GM12878 (cell line): ENCODE data around the gene SIDT2. TPM values are rescaled to one million over a fixed set of nuclear protein-coding genes. Genes with fewer than 3 reads are reported as not detected.

Experiments
- CBX5 ChIP-seq: sonication (generic); IDR thresholded peaks from 2 replicates; pipeline ENCODE4 v1.6.1; 2016; ENCODE audit warnings: low read depth, moderate library complexity, mild to moderate bottlenecking, inconsistent platforms
- CHD4 ChIP-seq: fragments of 200-600 bp; sonication (generic); IDR thresholded peaks from 2 replicates; pipeline ENCODE4 v1.6.1; 2016; ENCODE audit warnings: mild to moderate bottlenecking
- FOXM1 ChIP-seq: IDR thresholded peaks from 2 replicates; pipeline ENCODE4 v1.6.1; 2012; ENCODE audit warnings: low read depth, mild to moderate bottlenecking, inconsistent platforms, low read length, moderate library complexity
- GABPA ChIP-seq: IDR thresholded peaks from 2 replicates; pipeline ENCODE4 v1.6.1; 2014; ENCODE audit warnings: antibody characterized with exemption, low read depth, mild to moderate bottlenecking, inconsistent platforms
- HDAC6 ChIP-seq: fragments of 200-600 bp; sonication (generic); IDR thresholded peaks from one replicate; pipeline ENCODE4 v1.8.0; 2017; ENCODE audit warnings: antibody characterized with exemption; ENCODE audit not compliant: unreplicated experiment
- HSF1 ChIP-seq: fragments of 150-350 bp; IDR thresholded peaks from 2 replicates; pipeline ENCODE4 v1.6.1; 2014; ENCODE audit warnings: mild to moderate bottlenecking, low read depth, low read length
- IKZF2 ChIP-seq, 2 experiments: fragments of 450-650 bp; IDR thresholded peaks; 2 replicates each; pipeline ENCODE4 v1.6.1; 2017; ENCODE audit warnings: mild to moderate bottlenecking in 2 of 2, moderate library complexity in 2 of 2
- JUNB ChIP-seq: IDR thresholded peaks from 2 replicates; pipeline ENCODE4 v1.6.1; 2016; ENCODE audit warnings: antibody characterized with exemption, mild to moderate bottlenecking
- MEF2B ChIP-seq: fragments of 450-650 bp; IDR thresholded peaks from 2 replicates; pipeline ENCODE4 v1.6.1; 2018; ENCODE audit warnings: mild to moderate bottlenecking, moderate library complexity; ENCODE audit not compliant: partially characterized antibody, poor library complexity, severe bottlenecking
- NR2C2 ChIP-seq: IDR thresholded peaks from 2 replicates; pipeline ENCODE4 v1.6.1; 2011; ENCODE audit warnings: borderline replicate concordance, low read depth; ENCODE audit not compliant: control insufficient read depth, insufficient read length
- PAX8 ChIP-seq: fragments of 450-650 bp; IDR thresholded peaks from 2 replicates; pipeline ENCODE4 v1.6.1; 2017; ENCODE audit warnings: mild to moderate bottlenecking, moderate library complexity
- POLR2A ChIP-seq: IDR thresholded peaks from 2 replicates; pipeline ENCODE4 v1.6.1; 2011; ENCODE audit warnings: low read depth, mild to moderate bottlenecking, low read length
- RFX5 ChIP-seq: IDR thresholded peaks from 2 replicates; pipeline ENCODE4 v1.6.1; 2011; ENCODE audit warnings: low read depth, low read length, improper control_type of control experiment
- SKIL ChIP-seq: fragments of 450-650 bp; IDR thresholded peaks from 2 replicates; pipeline ENCODE4 v1.6.1; 2017; ENCODE audit warnings: mild to moderate bottlenecking, low read depth, inconsistent platforms; ENCODE audit not compliant: poor library complexity, severe bottlenecking
- SP1 ChIP-seq: IDR thresholded peaks from one replicate; pipeline ENCODE4 v1.6.1; 2011; ENCODE audit warnings: low read depth, low read length
- SUPT20H ChIP-seq: IDR thresholded peaks from 2 replicates; pipeline ENCODE4 v1.6.1; 2011; ENCODE audit warnings: low read depth, mild to moderate bottlenecking, low read length, moderate library complexity, borderline replicate concordance; ENCODE audit not compliant: control insufficient read depth
- YBX1 ChIP-seq: fragments of 450-650 bp; IDR thresholded peaks from 2 replicates; pipeline ENCODE4 v1.6.1; 2016; ENCODE audit warnings: antibody characterized with exemption
- ZBED1 ChIP-seq: IDR thresholded peaks from 2 replicates; pipeline ENCODE4 v1.6.1; 2016; ENCODE audit warnings: borderline replicate concordance
- ZBTB33 ChIP-seq: fragments of 450-650 bp; IDR thresholded peaks from 2 replicates; pipeline ENCODE4 v1.6.1; 2017; ENCODE audit warnings: mild to moderate bottlenecking
- polyA plus RNA-seq, 11 experiments: library from polyadenylated mRNA; depleted of rRNA in 4 of 11; unstranded in 6 of 11; stranded (reverse) in 5 of 11; fragments of >200 nt; fragmentation: Nextera tagmentation in 4 of 11; fragmentation: Illumina TruSeq in 1 of 11; extraction: Ambion mirVana in 4 of 11; extraction: Trizol in 1 of 11; gene quantifications; 1 replicate in 1 of 11; 2 replicates in 10 of 11; pipeline versions ENCODE4 v1.2.1 to v1.2.3, GENCODE V29; 2011 to 2016; ENCODE audit warnings: inconsistent platforms in 2 of 11, missing spikeins in 2 of 11, low read depth in 1 of 11
- total RNA-seq, 4 experiments: library from RNA; depleted of rRNA in 3 of 4; stranded (reverse); fragments of >200 nt in 3 of 4; fragmentation: Illumina TruSeq in 1 of 4; extraction: Trizol in 1 of 4; gene quantifications; 2 replicates each; pipeline versions ENCODE4 v1.2.1 to v1.2.3, GENCODE V29; 2013 to 2021
- TF ChIP-seq, protein P1 (sequence below): fragments of 450-650 bp; IDR thresholded peaks from 2 replicates; pipeline ENCODE4 v1.6.1; 2017; ENCODE audit warnings: low read depth, mild to moderate bottlenecking, moderate library complexity
- TF ChIP-seq, protein P2 (sequence below): IDR thresholded peaks from 2 replicates; pipeline ENCODE4 v1.6.1; 2012; ENCODE audit warnings: mild to moderate bottlenecking, low read depth, low read length

SIDT2 gene
- total and polyA plus RNA-seq, 10 of the 15 experiments (the other 5 are each of a cell fraction or from before 2014, with no cell fraction given): 4.9 to 23.9 (median 10.3) TPM

DNA sequence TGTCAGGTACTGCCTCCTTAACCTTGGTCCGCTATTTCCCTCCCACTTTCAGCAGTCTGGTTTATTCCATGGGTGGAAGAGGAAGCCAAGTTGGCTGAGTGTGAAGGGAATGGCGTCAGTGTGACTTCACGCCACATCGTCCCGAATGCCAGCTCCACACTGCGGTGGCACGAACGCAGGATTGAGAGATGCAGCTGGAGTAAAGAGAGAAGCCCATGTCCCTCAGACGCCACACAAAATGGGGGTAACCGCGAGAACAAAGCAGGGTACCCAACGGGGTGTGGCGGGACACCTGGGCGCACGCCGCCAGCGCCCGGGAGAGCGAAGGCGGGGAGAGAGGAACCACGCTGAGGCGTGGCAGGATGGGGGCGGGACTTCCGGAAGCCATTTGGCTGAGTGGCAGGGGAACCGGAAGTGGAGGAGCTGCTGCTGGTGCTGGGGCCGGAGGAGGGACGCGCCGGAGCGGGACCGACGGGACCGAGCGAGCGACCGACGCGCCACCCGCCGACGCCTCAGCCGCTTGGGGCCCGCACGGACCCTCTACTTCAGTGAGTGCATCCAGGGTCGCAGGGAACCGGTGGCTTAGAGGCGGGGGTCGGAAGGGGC lies 34.6 kb upstream of the SIDT2 start, which contains the start of gene PAFAH1B2 (continued):
- no peak for TF ChIP-seq SKIL
- peak; percentile 57 for TF ChIP-seq SP1
- no peak for TF ChIP-seq MEF2B
- TF ChIP-seq, protein P1, sequence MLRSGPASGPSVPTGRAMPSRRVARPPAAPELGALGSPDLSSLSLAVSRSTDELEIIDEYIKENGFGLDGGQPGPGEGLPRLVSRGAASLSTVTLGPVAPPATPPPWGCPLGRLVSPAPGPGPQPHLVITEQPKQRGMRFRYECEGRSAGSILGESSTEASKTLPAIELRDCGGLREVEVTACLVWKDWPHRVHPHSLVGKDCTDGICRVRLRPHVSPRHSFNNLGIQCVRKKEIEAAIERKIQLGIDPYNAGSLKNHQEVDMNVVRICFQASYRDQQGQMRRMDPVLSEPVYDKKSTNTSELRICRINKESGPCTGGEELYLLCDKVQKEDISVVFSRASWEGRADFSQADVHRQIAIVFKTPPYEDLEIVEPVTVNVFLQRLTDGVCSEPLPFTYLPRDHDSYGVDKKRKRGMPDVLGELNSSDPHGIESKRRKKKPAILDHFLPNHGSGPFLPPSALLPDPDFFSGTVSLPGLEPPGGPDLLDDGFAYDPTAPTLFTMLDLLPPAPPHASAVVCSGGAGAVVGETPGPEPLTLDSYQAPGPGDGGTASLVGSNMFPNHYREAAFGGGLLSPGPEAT: peak; percentile 73; the same call in 1 of the 2 replicates
- no peak for TF ChIP-seq SUPT20H
- TF ChIP-seq ZBED1: no peak; the same call in 1 of the 2 replicates
- TF ChIP-seq HDAC6: no peak
- peak; percentile 82 for TF ChIP-seq POLR2A
- no peak for TF ChIP-seq PAX8
- TF ChIP-seq IKZF2 (IDR thresholded peaks at IDR 0.05): peak; percentile 76
- TF ChIP-seq, protein P2, sequence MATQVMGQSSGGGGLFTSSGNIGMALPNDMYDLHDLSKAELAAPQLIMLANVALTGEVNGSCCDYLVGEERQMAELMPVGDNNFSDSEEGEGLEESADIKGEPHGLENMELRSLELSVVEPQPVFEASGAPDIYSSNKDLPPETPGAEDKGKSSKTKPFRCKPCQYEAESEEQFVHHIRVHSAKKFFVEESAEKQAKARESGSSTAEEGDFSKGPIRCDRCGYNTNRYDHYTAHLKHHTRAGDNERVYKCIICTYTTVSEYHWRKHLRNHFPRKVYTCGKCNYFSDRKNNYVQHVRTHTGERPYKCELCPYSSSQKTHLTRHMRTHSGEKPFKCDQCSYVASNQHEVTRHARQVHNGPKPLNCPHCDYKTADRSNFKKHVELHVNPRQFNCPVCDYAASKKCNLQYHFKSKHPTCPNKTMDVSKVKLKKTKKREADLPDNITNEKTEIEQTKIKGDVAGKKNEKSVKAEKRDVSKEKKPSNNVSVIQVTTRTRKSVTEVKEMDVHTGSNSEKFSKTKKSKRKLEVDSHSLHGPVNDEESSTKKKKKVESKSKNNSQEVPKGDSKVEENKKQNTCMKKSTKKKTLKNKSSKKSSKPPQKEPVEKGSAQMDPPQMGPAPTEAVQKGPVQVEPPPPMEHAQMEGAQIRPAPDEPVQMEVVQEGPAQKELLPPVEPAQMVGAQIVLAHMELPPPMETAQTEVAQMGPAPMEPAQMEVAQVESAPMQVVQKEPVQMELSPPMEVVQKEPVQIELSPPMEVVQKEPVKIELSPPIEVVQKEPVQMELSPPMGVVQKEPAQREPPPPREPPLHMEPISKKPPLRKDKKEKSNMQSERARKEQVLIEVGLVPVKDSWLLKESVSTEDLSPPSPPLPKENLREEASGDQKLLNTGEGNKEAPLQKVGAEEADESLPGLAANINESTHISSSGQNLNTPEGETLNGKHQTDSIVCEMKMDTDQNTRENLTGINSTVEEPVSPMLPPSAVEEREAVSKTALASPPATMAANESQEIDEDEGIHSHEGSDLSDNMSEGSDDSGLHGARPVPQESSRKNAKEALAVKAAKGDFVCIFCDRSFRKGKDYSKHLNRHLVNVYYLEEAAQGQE: no peak
- no peak for TF ChIP-seq NR2C2
- no peak for TF ChIP-seq HSF1
- TF ChIP-seq RFX5: no peak
- TF ChIP-seq GABPA: peak; percentile 94
- no peak for TF ChIP-seq CHD4
- TF ChIP-seq JUNB: no peak
- TF ChIP-seq ZBTB33: no peak
- no peak for TF ChIP-seq FOXM1
- TF ChIP-seq YBX1: no peak
- TF ChIP-seq CBX5: no peak
